Sigmoid colon (tissue), 4 donors: ENCODE measurements around the gene SLC5A7.

ENCODE experiments used
- CTCF ChIP-seq, 4 experiments: fragments of 450-650 bp in 3 of 4; fragments of 200-600 bp in 1 of 4; IDR thresholded peaks; one replicate each; pipeline ENCODE4 v1.5.1; 2016 to 2019; ENCODE audit warnings: antibody characterized with exemption in 4 of 4, mild to moderate bottlenecking in 3 of 4, moderate library complexity in 2 of 4
- POLR2AphosphoS5 ChIP-seq, 4 donors: sonication (generic); formaldehyde crosslinking; IDR thresholded peaks; one replicate each; pipeline ENCODE4 v1.6.1; 2017; ENCODE audit warnings: antibody characterized with exemption in 4 of 4

- TF ChIP-seq CTCF (IDR thresholded peaks at IDR 0.05), result no peak
- TF ChIP-seq POLR2AphosphoS5 (IDR thresholded peaks at IDR 0.05), result no peak
These were observed 39.9 kb downstream of the SLC5A7 start for GRCh38 chr2:108026092-108026794.
